K562 (cell line): ENCODE data around the gene STRN3. TPM values are rescaled to one million over a fixed set of nuclear protein-coding genes. Genes with fewer than 3 reads are reported as not detected.
A peak's percentile ranks its signal among the peaks of the same experiment; 100 is the strongest.

Source experiments
- ATAC-seq: fragments of 200-7000 bp; cut with Tn5 transposase; 3 replicates; pipeline ENCODE4 v1.9.1; 2020; ENCODE audit warnings: moderate library complexity
- BruUV-seq: library from RNA; stranded (reverse); fragments of 400-500 nt; replicated peaks from 2 replicates; lab custom pipeline; 2021; lab: Mats Ljungman, UMichigan
- CTCF ChIA-PET: fragments of 300-600 bp; formaldehyde crosslinking; extraction: SDS; loops from one replicate; lab custom pipeline; 2021; ENCODE audit warnings: low intra/inter-chr PET ratio; lab: Yijun Ruan, JAX
- POLR2A ChIA-PET: fragments of 300-600, 350-650 bp; sonication (Branson Sonifier 250); formaldehyde crosslinking; extraction: SDS; loops from one replicate; lab custom pipeline; 2021; ENCODE audit warnings: antibody characterized with exemption, inconsistent platforms; lab: Yijun Ruan, JAX
- DNase-seq, 4 experiments: peaks; one replicate each; pipeline versions ENCODE4 v3.0.0 to v3.0.0-alpha.2; 2011 to 2018; ENCODE audit warnings: low spot score in 3 of 4, mixed read lengths in 3 of 4; ENCODE audit errors: extremely low read depth in 1 of 4
- FAIRE-seq: peaks from 2 replicates; lab custom pipeline; 2011; peaks lifted over from hg19 to GRCh38; lab: Jason Lieb, UNC
- H2AFZ ChIP-seq: 2 replicates; pipeline ENCODE4 v1.6.0; 2011; ENCODE audit warnings: low read depth, low read length, control low read depth, inconsistent platforms
- H3K27ac ChIP-seq: fragments of 200-600 bp; 3 replicates; pipeline ENCODE4 v1.8.0; 2011; ENCODE audit warnings: low read depth, mild to moderate bottlenecking, control low read depth, inconsistent platforms, low read length, moderate library complexity, mixed read lengths; ENCODE audit errors: extremely low read depth
- H3K27me3 ChIP-seq, 2 experiments: fragments of 300-600 bp in 1 of 2; 2 replicates in 1 of 2; 3 replicates in 1 of 2; pipeline versions ENCODE4 v1.6.0 to v1.8.0; 2011; ENCODE audit warnings: inconsistent platforms in 2 of 2, low read length in 2 of 2, mild to moderate bottlenecking in 1 of 2, mixed read lengths in 1 of 2, moderate library complexity in 1 of 2; ENCODE audit not compliant: control insufficient read depth in 2 of 2, insufficient read depth in 2 of 2
- H3K36me3 ChIP-seq: fragments of 300-600 bp; 3 replicates; pipeline ENCODE4 v1.8.0; 2011; ENCODE audit warnings: mild to moderate bottlenecking, low read length, inconsistent platforms; ENCODE audit not compliant: control insufficient read depth, insufficient read depth
- H3K4me1 ChIP-seq, 2 experiments: fragments of 200-600 bp in 1 of 2; replicated peaks in 1 of 2; 2 replicates in 1 of 2; 3 replicates in 1 of 2; pipeline versions ENCODE4 v1.5.1 to v1.8.0; 2011; ENCODE audit warnings: inconsistent platforms in 2 of 2, low read length in 2 of 2, mild to moderate bottlenecking in 1 of 2, mixed read lengths in 1 of 2, moderate library complexity in 1 of 2; ENCODE audit not compliant: control insufficient read depth in 2 of 2, insufficient read depth in 2 of 2
- H3K4me2 ChIP-seq: 2 replicates; pipeline ENCODE4 v1.6.1; 2011; ENCODE audit warnings: low read length, control low read depth, inconsistent platforms, mixed read lengths; ENCODE audit not compliant: insufficient read depth
- H3K4me3 ChIP-seq: fragments of 200-600 bp; sonication (generic), shearing (Covaris generic); 2 replicates; pipeline ENCODE4 v1.5.1; 2016; ENCODE audit warnings: control low read depth, inconsistent platforms
- H3K79me2 ChIP-seq: fragments of 200-600 bp; 3 replicates; pipeline ENCODE4 v1.8.0; 2011; ENCODE audit warnings: low read length, inconsistent platforms; ENCODE audit not compliant: control insufficient read depth, insufficient read depth
- H3K9ac ChIP-seq, 2 experiments: 2 replicates each; pipeline versions ENCODE4 v1.6.0 to v1.6.1; 2011; ENCODE audit warnings: low read depth in 2 of 2, low read length in 2 of 2, control low read depth in 1 of 2, inconsistent platforms in 1 of 2, mild to moderate bottlenecking in 1 of 2, mixed read lengths in 1 of 2; ENCODE audit not compliant: insufficient read depth in 1 of 2
- H3K9me1 ChIP-seq: one replicate; pipeline ENCODE4 v1.6.0; 2011; ENCODE audit warnings: inconsistent platforms, mild to moderate bottlenecking, low read length, moderate library complexity; ENCODE audit not compliant: control insufficient read depth, insufficient read depth
- H3K9me3 ChIP-seq: replicated peaks from 2 replicates; pipeline ENCODE4 v1.5.1; 2011; ENCODE audit warnings: low read depth, low read length, inconsistent platforms; ENCODE audit not compliant: control insufficient read depth, insufficient read depth
- H4K20me1 ChIP-seq: replicated peaks from 2 replicates; pipeline ENCODE4 v1.6.1; 2011; ENCODE audit warnings: low read length, inconsistent platforms, mixed read lengths; ENCODE audit not compliant: control insufficient read depth, insufficient read depth
- ZNF232 ChIP-seq: sonication (generic); formaldehyde crosslinking; IDR thresholded peaks from 2 replicates; pipeline ENCODE4 v1.8.0; 2022; ENCODE audit warnings: mild to moderate bottlenecking, missing genetic modification reagents
- WGBS: fragments of 100-300 bp; shearing (Covaris generic); methylation state at CpG from one replicate; pipeline ENCODE4 v1.1.6; 2016; ENCODE audit warnings: low coverage, mixed read lengths; ENCODE audit not compliant: insufficient coverage; ENCODE audit errors: missing lambda C conversion rate; 5-methylcytosine and 5-hydroxymethylcytosine counted together
- in situ Hi-C: fragments of 300-500 bp; cut with MboI; formaldehyde crosslinking; loops from 4 replicates; pipeline ENCODE4 v1.15.0; 2018; ENCODE audit warnings: inconsistent platforms, mixed read lengths
- intact Hi-C: fragments of 100-400 bp; cut with micrococcal nuclease; formaldehyde crosslinking; loops from 2 replicates; pipeline ENCODE4 v1.14.2; 2022
- polyA plus RNA-seq, 8 experiments: library from polyadenylated mRNA; depleted of rRNA in 4 of 8; stranded (reverse) in 5 of 8; unstranded in 3 of 8; fragments of >200 nt; fragmentation: Nextera tagmentation in 2 of 8; fragmentation: Illumina TruSeq in 1 of 8; extraction: Ambion mirVana in 2 of 8; extraction: Trizol in 1 of 8; gene quantifications; 2 replicates each; pipeline versions ENCODE4 v1.2.1 to v1.2.3, GENCODE V29; 2011 to 2014; ENCODE audit warnings: inconsistent platforms in 1 of 8, missing spikeins in 1 of 8
- total RNA-seq, 7 experiments: library from RNA; depleted of rRNA in 6 of 7; stranded (reverse); fragments of >200 nt in 6 of 7; fragmentation: Illumina TruSeq in 2 of 7; extraction: Trizol in 2 of 7; gene quantifications; 2 replicates each; pipeline versions ENCODE4 v1.2.1 to v1.2.3, GENCODE V29; 2011 to 2021; ENCODE audit warnings: low replicate concordance in 1 of 7
- TF ChIP-seq, protein P1 (sequence below): fragments of 450-650 bp; IDR thresholded peaks from 2 replicates; pipeline ENCODE4 v1.6.1; 2016; ENCODE audit warnings: mild to moderate bottlenecking, moderate library complexity
- TF ChIP-seq, protein P2 (sequence below), 2 experiments: IDR thresholded peaks; 2 replicates each; pipeline ENCODE4 v1.6.1; 2012; ENCODE audit warnings: improper control_type of control experiment in 2 of 2, low read depth in 2 of 2, low read length in 2 of 2, borderline replicate concordance in 1 of 2

The STRN3 gene
- total and polyA plus RNA-seq, 9 of the 15 experiments (the other 6 are each of a cell fraction or from before 2014, with no cell fraction given): 5.9 to 29.1 (median 16.0) TPM

GRCh38 chr14:30874999-30875787 lies 151.0 kb downstream of the STRN3 start:
- peak; percentile 29 to 34 (median 34) for DNase-seq
- H2AFZ ChIP-seq: peak overlapping the region; percentile 97
- in situ Hi-C loops: no loop called here
- WGBS: under 1% methylated on average over 19 of the region's 48 CpGs
- intact Hi-C loops: loop anchor here (5.0 kb wide), 1 partner anchor 113 kb away; no protein-coding TSS in a partner anchor
- no peaks in the 10 kb centered on the region for H3K9me3 ChIP-seq
- H3K9ac ChIP-seq: peak overlapping the region; percentile 82 to 98
- H3K27ac ChIP-seq: peak overlapping the region; percentile 82
- no peaks in the 10 kb centered on the region for H3K9me1 ChIP-seq
- H3K79me2 ChIP-seq: peaks cover 36% of the 10 kb centered on the region
- FAIRE-seq: no peak
- no TSS peak for BruUV-seq
- peak overlapping the region; percentile 90 for H3K4me2 ChIP-seq
- CTCF ChIA-PET: no interaction called here
- peak overlapping the region; percentile 70 for H3K4me3 ChIP-seq
- no peaks in the 10 kb centered on the region for H4K20me1 ChIP-seq
- peak; percentile 55 for ATAC-seq
- H3K27me3 ChIP-seq: no peaks in the 10 kb centered on the region
- peaks cover 37% of the 10 kb centered on the region for H3K36me3 ChIP-seq
- peaks cover 15 to 22% of the 10 kb centered on the region in 2 experiments; a peak in 4 of 5 replicates for H3K4me1 ChIP-seq
- POLR2A ChIA-PET: no interaction called here
- TF ChIP-seq, protein P1, sequence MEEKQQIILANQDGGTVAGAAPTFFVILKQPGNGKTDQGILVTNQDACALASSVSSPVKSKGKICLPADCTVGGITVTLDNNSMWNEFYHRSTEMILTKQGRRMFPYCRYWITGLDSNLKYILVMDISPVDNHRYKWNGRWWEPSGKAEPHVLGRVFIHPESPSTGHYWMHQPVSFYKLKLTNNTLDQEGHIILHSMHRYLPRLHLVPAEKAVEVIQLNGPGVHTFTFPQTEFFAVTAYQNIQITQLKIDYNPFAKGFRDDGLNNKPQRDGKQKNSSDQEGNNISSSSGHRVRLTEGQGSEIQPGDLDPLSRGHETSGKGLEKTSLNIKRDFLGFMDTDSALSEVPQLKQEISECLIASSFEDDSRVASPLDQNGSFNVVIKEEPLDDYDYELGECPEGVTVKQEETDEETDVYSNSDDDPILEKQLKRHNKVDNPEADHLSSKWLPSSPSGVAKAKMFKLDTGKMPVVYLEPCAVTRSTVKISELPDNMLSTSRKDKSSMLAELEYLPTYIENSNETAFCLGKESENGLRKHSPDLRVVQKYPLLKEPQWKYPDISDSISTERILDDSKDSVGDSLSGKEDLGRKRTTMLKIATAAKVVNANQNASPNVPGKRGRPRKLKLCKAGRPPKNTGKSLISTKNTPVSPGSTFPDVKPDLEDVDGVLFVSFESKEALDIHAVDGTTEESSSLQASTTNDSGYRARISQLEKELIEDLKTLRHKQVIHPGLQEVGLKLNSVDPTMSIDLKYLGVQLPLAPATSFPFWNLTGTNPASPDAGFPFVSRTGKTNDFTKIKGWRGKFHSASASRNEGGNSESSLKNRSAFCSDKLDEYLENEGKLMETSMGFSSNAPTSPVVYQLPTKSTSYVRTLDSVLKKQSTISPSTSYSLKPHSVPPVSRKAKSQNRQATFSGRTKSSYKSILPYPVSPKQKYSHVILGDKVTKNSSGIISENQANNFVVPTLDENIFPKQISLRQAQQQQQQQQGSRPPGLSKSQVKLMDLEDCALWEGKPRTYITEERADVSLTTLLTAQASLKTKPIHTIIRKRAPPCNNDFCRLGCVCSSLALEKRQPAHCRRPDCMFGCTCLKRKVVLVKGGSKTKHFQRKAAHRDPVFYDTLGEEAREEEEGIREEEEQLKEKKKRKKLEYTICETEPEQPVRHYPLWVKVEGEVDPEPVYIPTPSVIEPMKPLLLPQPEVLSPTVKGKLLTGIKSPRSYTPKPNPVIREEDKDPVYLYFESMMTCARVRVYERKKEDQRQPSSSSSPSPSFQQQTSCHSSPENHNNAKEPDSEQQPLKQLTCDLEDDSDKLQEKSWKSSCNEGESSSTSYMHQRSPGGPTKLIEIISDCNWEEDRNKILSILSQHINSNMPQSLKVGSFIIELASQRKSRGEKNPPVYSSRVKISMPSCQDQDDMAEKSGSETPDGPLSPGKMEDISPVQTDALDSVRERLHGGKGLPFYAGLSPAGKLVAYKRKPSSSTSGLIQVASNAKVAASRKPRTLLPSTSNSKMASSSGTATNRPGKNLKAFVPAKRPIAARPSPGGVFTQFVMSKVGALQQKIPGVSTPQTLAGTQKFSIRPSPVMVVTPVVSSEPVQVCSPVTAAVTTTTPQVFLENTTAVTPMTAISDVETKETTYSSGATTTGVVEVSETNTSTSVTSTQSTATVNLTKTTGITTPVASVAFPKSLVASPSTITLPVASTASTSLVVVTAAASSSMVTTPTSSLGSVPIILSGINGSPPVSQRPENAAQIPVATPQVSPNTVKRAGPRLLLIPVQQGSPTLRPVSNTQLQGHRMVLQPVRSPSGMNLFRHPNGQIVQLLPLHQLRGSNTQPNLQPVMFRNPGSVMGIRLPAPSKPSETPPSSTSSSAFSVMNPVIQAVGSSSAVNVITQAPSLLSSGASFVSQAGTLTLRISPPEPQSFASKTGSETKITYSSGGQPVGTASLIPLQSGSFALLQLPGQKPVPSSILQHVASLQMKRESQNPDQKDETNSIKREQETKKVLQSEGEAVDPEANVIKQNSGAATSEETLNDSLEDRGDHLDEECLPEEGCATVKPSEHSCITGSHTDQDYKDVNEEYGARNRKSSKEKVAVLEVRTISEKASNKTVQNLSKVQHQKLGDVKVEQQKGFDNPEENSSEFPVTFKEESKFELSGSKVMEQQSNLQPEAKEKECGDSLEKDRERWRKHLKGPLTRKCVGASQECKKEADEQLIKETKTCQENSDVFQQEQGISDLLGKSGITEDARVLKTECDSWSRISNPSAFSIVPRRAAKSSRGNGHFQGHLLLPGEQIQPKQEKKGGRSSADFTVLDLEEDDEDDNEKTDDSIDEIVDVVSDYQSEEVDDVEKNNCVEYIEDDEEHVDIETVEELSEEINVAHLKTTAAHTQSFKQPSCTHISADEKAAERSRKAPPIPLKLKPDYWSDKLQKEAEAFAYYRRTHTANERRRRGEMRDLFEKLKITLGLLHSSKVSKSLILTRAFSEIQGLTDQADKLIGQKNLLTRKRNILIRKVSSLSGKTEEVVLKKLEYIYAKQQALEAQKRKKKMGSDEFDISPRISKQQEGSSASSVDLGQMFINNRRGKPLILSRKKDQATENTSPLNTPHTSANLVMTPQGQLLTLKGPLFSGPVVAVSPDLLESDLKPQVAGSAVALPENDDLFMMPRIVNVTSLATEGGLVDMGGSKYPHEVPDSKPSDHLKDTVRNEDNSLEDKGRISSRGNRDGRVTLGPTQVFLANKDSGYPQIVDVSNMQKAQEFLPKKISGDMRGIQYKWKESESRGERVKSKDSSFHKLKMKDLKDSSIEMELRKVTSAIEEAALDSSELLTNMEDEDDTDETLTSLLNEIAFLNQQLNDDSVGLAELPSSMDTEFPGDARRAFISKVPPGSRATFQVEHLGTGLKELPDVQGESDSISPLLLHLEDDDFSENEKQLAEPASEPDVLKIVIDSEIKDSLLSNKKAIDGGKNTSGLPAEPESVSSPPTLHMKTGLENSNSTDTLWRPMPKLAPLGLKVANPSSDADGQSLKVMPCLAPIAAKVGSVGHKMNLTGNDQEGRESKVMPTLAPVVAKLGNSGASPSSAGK: peak; percentile 93
- TF ChIP-seq ZNF232 (CRISPR knock-in tag): 0 out of 2 replicates have a peak, but pooled peaks have one; percentile 14
- TF ChIP-seq, protein P2, sequence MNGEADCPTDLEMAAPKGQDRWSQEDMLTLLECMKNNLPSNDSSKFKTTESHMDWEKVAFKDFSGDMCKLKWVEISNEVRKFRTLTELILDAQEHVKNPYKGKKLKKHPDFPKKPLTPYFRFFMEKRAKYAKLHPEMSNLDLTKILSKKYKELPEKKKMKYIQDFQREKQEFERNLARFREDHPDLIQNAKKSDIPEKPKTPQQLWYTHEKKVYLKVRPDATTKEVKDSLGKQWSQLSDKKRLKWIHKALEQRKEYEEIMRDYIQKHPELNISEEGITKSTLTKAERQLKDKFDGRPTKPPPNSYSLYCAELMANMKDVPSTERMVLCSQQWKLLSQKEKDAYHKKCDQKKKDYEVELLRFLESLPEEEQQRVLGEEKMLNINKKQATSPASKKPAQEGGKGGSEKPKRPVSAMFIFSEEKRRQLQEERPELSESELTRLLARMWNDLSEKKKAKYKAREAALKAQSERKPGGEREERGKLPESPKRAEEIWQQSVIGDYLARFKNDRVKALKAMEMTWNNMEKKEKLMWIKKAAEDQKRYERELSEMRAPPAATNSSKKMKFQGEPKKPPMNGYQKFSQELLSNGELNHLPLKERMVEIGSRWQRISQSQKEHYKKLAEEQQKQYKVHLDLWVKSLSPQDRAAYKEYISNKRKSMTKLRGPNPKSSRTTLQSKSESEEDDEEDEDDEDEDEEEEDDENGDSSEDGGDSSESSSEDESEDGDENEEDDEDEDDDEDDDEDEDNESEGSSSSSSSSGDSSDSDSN (IDR thresholded peaks at IDR 0.05; ENCODE audit: borderline replicate concordance in 1 of 2, low read depth in 2 of 2, low read length in 2 of 2): 0 out of 4 replicates have a peak, but pooled peaks of 1 of the 2 experiments have one; percentile 47
